HepG2 (cell line): ENCODE data around the gene PLSCR3. TPM values are rescaled to one million over a fixed set of nuclear protein-coding genes. Genes with fewer than 3 reads are reported as not detected.

ENCODE experiments used
- AKAP8 ChIP-seq: sonication (generic); formaldehyde crosslinking; IDR thresholded peaks from 2 replicates; pipeline ENCODE4 v1.5.1; 2020; ENCODE audit warnings: mild to moderate bottlenecking, missing genetic modification reagents
- BCL6 ChIP-seq: IDR thresholded peaks from 2 replicates; pipeline ENCODE4 v1.6.1; 2016; ENCODE audit warnings: missing genetic modification reagents, missing compliant biosample characterization
- HIVEP1 ChIP-seq: sonication (generic); formaldehyde crosslinking; IDR thresholded peaks from 2 replicates; pipeline ENCODE4 v1.4.0; 2020; ENCODE audit warnings: mild to moderate bottlenecking, missing genetic modification reagents
- MTF1 ChIP-seq: sonication (generic); formaldehyde crosslinking; IDR thresholded peaks from 2 replicates; pipeline ENCODE4 v1.5.0; 2020; ENCODE audit warnings: missing genetic modification reagents
- MYNN ChIP-seq: sonication (generic); formaldehyde crosslinking; IDR thresholded peaks from 2 replicates; pipeline ENCODE4 v1.4.0; 2020; ENCODE audit warnings: mild to moderate bottlenecking, low read depth, missing genetic modification reagents
- NCOA1 ChIP-seq: sonication (generic); formaldehyde crosslinking; IDR thresholded peaks from 2 replicates; pipeline ENCODE4 v1.9.0; 2021; ENCODE audit warnings: missing genetic modification reagents
- NFYC ChIP-seq: IDR thresholded peaks from 2 replicates; pipeline ENCODE4 v1.6.1; 2016; ENCODE audit warnings: missing genetic modification reagents, missing compliant biosample characterization
- NRL ChIP-seq: sonication (generic); formaldehyde crosslinking; IDR thresholded peaks from 2 replicates; pipeline ENCODE4 v1.5.0; 2020; ENCODE audit warnings: missing genetic modification reagents, mild to moderate bottlenecking, moderate library complexity, borderline replicate concordance
- SP4 ChIP-seq: sonication (generic); formaldehyde crosslinking; IDR thresholded peaks from 2 replicates; pipeline ENCODE4 v1.8.1; 2023; ENCODE audit warnings: mild to moderate bottlenecking, missing genetic modification reagents
- TCF7 ChIP-seq: sonication (generic); IDR thresholded peaks from 2 replicates; pipeline ENCODE4 v1.6.1; 2016; ENCODE audit warnings: antibody characterized with exemption, low read depth
- TOE1 ChIP-seq: sonication (generic); formaldehyde crosslinking; IDR thresholded peaks from 2 replicates; pipeline ENCODE4 v1.4.0; 2020; ENCODE audit warnings: mild to moderate bottlenecking, missing genetic modification reagents
- ZNF17 ChIP-seq: sonication (generic); formaldehyde crosslinking; IDR thresholded peaks from 2 replicates; pipeline ENCODE4 v1.5.0; 2020; ENCODE audit warnings: mild to moderate bottlenecking, missing genetic modification reagents
- ZNF253 ChIP-seq: sonication (generic); formaldehyde crosslinking; IDR thresholded peaks from 2 replicates; pipeline ENCODE4 v1.8.0; 2022; ENCODE audit warnings: mild to moderate bottlenecking, missing genetic modification reagents, borderline replicate concordance
- ZNF629 ChIP-seq: sonication (generic); formaldehyde crosslinking; conservative IDR thresholded peaks from 2 replicates; pipeline ENCODE4 v1.5.0; 2020; ENCODE audit warnings: missing genetic modification reagents
- polyA plus RNA-seq, 8 experiments: library from polyadenylated mRNA; depleted of rRNA in 3 of 8; stranded (reverse) in 7 of 8; unstranded in 1 of 8; fragments of >200 nt; fragmentation: Illumina TruSeq in 4 of 8; extraction: Trizol in 4 of 8; gene quantifications; 2 replicates each; pipeline versions ENCODE4 v1.2.1 to v1.2.3, GENCODE V29; 2011 to 2016; ENCODE audit warnings: low read depth in 4 of 8, missing spikeins in 1 of 8, mixed read lengths in 1 of 8; ENCODE audit not compliant: insufficient read depth in 1 of 8
- total RNA-seq, 5 experiments: library from RNA; depleted of rRNA; stranded (reverse); fragments of >200 nt; fragmentation: Illumina TruSeq; extraction: Trizol; gene quantifications; 2 replicates each; pipeline ENCODE4 v1.2.3, GENCODE V29; 2016; ENCODE audit warnings: low read depth in 1 of 5
- TF ChIP-seq, protein P1 (sequence below): sonication (generic); formaldehyde crosslinking; IDR thresholded peaks from 2 replicates; pipeline ENCODE4 v1.5.1; 2020; ENCODE audit warnings: mild to moderate bottlenecking, missing genetic modification reagents, moderate library complexity
- TF ChIP-seq, protein P2 (sequence below): sonication (generic); formaldehyde crosslinking; IDR thresholded peaks from 2 replicates; pipeline ENCODE4 v1.5.0; 2020; ENCODE audit warnings: missing genetic modification reagents
- TF ChIP-seq, protein P3 (sequence below): fragments of 450-650 bp; IDR thresholded peaks from 2 replicates; pipeline ENCODE4 v1.6.1; 2016
- TF ChIP-seq, protein P4 (sequence below): sonication (generic); formaldehyde crosslinking; IDR thresholded peaks from 2 replicates; pipeline ENCODE4 v1.5.0; 2020; ENCODE audit warnings: missing genetic modification reagents
- TF ChIP-seq, protein P5 (sequence below): sonication (generic); formaldehyde crosslinking; IDR thresholded peaks from 2 replicates; pipeline ENCODE4 v1.8.0; 2022; ENCODE audit warnings: missing genetic modification reagents, low read depth, mild to moderate bottlenecking, borderline replicate concordance
- TF ChIP-seq, protein P6 (sequence below): sonication (generic); formaldehyde crosslinking; IDR thresholded peaks from 2 replicates; pipeline ENCODE4 v1.4.0; 2020; ENCODE audit warnings: missing genetic modification reagents, low read depth, mild to moderate bottlenecking, borderline replicate concordance

PLSCR3 gene
- total and polyA plus RNA-seq, 2 of the 13 experiments (the other 11 are each of a cell fraction or from before 2014, with no cell fraction given): 5.6 to 6.2 TPM

DNA sequence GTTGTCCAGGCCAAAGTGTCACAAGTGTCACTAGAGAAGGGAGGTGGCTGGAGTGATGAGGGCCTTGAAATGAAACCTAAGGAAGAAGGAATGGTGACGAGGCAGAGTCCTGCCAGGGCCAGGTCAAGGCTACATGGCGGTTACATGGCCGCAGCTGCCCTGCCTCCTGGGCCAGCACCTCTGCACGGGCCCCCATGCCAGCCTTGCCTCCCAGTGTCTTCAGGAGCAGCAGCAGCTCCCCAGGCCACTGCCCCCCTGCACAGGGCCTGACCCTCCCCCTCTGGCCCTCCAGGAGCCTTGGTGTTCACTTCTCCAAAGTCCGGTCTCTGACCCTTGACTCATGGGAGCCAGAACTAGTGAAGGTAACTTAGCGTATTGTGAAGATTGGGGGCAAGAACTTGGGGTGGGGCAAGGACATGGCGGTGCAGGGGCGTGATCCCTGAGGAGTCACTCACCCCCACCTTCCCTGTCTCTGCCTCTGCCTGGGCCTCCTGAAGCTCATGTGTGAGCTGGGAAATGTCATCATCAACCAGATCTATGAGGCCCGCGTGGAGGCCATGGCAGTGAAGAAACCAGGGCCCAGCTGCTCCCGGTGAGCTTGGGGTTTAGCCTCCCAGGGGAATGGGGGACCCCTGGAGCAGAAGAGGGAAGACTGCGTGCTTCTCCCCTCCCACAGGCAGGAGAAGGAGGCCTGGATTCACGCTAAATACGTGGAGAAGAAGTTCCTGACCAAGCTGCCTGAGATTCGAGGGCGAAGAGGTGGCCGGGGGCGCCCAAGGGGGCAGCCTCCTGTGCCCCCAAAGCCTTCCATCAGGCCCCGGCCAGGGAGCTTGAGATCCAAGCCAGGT lies 46.5 kb downstream of the PLSCR3 start (continued):
- TF ChIP-seq, protein P1, sequence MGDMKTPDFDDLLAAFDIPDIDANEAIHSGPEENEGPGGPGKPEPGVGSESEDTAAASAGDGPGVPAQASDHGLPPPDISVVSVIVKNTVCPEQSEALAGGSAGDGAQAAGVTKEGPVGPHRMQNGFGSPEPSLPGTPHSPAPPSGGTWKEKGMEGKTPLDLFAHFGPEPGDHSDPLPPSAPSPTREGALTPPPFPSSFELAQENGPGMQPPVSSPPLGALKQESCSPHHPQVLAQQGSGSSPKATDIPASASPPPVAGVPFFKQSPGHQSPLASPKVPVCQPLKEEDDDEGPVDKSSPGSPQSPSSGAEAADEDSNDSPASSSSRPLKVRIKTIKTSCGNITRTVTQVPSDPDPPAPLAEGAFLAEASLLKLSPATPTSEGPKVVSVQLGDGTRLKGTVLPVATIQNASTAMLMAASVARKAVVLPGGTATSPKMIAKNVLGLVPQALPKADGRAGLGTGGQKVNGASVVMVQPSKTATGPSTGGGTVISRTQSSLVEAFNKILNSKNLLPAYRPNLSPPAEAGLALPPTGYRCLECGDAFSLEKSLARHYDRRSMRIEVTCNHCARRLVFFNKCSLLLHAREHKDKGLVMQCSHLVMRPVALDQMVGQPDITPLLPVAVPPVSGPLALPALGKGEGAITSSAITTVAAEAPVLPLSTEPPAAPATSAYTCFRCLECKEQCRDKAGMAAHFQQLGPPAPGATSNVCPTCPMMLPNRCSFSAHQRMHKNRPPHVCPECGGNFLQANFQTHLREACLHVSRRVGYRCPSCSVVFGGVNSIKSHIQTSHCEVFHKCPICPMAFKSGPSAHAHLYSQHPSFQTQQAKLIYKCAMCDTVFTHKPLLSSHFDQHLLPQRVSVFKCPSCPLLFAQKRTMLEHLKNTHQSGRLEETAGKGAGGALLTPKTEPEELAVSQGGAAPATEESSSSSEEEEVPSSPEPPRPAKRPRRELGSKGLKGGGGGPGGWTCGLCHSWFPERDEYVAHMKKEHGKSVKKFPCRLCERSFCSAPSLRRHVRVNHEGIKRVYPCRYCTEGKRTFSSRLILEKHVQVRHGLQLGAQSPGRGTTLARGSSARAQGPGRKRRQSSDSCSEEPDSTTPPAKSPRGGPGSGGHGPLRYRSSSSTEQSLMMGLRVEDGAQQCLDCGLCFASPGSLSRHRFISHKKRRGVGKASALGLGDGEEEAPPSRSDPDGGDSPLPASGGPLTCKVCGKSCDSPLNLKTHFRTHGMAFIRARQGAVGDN (CRISPR knock-in tag): 0 out of 2 replicates have a peak, but pooled peaks have one; percentile 7
- TF ChIP-seq ZNF629 (no peak), ZNF253 (CRISPR knock-in tag) (no peak), TCF7 (no peak), MYNN (CRISPR knock-in tag) (no peak), MTF1 (CRISPR knock-in tag) (no peak), ZNF17 (no peak), NCOA1 (CRISPR knock-in tag) (no peak), NFYC (CRISPR knock-in tag) (no peak), HIVEP1 (CRISPR knock-in tag) (no peak), TOE1 (CRISPR knock-in tag) (no peak), AKAP8 (peak; percentile 92), SP4 (CRISPR knock-in tag) (no peak), BCL6 (CRISPR knock-in tag) (no peak), NRL (CRISPR knock-in tag) (no peak)
- TF ChIP-seq, protein P2, sequence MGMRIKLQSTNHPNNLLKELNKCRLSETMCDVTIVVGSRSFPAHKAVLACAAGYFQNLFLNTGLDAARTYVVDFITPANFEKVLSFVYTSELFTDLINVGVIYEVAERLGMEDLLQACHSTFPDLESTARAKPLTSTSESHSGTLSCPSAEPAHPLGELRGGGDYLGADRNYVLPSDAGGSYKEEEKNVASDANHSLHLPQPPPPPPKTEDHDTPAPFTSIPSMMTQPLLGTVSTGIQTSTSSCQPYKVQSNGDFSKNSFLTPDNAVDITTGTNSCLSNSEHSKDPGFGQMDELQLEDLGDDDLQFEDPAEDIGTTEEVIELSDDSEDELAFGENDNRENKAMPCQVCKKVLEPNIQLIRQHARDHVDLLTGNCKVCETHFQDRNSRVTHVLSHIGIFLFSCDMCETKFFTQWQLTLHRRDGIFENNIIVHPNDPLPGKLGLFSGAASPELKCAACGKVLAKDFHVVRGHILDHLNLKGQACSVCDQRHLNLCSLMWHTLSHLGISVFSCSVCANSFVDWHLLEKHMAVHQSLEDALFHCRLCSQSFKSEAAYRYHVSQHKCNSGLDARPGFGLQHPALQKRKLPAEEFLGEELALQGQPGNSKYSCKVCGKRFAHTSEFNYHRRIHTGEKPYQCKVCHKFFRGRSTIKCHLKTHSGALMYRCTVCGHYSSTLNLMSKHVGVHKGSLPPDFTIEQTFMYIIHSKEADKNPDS: no peak
- TF ChIP-seq, protein P3, sequence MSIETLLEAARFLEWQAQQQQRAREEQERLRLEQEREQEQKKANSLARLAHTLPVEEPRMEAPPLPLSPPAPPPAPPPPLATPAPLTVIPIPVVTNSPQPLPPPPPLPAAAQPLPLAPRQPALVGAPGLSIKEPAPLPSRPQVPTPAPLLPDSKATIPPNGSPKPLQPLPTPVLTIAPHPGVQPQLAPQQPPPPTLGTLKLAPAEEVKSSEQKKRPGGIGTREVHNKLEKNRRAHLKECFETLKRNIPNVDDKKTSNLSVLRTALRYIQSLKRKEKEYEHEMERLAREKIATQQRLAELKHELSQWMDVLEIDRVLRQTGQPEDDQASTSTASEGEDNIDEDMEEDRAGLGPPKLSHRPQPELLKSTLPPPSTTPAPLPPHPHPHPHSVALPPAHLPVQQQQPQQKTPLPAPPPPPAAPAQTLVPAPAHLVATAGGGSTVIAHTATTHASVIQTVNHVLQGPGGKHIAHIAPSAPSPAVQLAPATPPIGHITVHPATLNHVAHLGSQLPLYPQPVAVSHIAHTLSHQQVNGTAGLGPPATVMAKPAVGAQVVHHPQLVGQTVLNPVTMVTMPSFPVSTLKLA: no peak
- TF ChIP-seq, protein P4, sequence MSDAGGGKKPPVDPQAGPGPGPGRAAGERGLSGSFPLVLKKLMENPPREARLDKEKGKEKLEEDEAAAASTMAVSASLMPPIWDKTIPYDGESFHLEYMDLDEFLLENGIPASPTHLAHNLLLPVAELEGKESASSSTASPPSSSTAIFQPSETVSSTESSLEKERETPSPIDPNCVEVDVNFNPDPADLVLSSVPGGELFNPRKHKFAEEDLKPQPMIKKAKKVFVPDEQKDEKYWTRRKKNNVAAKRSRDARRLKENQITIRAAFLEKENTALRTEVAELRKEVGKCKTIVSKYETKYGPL (CRISPR knock-in tag): no peak
- TF ChIP-seq, protein P5, sequence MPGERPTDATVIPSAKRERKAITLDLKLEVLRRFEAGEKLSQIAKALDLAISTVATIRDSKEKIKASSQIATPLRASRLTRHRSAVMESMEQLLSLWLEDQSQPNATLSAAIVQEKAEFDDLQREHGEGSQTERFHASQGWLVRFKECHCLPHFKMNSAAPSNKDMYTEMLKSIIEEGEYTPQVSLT (CRISPR knock-in tag): no peak
- TF ChIP-seq, protein P6, sequence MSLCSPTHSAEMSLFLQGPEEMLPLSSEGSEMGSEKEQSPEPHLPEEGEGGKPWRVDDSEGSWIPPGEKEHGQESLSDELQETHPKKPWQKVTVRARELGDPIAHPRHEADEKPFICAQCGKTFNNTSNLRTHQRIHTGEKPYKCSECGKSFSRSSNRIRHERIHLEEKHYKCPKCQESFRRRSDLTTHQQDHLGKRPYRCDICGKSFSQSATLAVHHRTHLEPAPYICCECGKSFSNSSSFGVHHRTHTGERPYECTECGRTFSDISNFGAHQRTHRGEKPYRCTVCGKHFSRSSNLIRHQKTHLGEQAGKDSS: 0 out of 2 replicates have a peak, but pooled peaks have one; percentile 23
